ENCODE measurements around the gene HPGD.
A peak's percentile ranks its signal among the peaks of the same experiment; 100 is the strongest.

Gene HPGD

DNA sequence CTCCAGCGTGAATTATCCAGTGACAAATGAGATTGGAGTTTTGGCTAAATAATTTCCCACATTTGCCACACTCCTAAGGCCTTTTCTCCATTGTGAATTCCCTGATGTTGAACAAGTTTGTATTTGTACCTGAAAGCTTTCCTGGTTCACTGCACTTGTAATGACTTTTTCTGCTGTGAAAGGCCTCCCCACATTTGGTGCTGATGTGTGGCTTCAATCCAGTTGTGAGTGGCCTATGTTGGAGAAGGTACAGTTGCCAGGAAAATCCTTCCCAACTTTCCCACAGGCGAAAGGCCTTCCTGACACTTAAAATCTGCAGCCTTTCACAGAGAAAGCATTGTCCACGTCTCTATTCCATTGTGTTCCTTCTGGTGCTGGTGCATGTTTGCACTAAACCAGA lies 17.3 kb upstream of the HPGD start:
- no peak for DNase-seq
- no peak for TF ChIP-seq POLR2A (IDR thresholded peaks at IDR 0.05; ENCODE audit: low read length)
- TF ChIP-seq GATA1 (IDR thresholded peaks at IDR 0.05; ENCODE audit: low read depth, low read length), result no peak

DNA sequence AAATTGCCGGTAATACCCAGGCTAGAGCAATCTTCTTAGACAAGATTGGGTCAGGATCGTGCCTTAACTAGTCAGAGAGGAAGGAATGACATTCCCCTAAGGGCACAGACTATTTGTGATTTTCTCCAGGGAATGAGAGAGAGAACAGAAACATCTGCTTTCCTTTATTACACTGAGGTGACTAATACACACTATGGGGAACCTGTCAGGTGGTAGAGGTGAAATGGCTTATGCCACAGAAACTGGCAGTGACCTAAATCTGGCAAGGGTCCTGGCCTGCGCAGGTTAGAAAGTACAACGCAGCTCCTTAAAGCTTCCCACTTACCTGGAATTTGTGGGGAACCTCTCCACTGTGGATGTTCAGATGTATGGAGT lies 16.6 kb upstream of the HPGD start:
- TF ChIP-seq GATA1 (IDR thresholded peaks at IDR 0.05; ENCODE audit: low read depth, low read length) (no peak), POLR2A (IDR thresholded peaks at IDR 0.05; ENCODE audit: low read length) (no peak)
- no peak for DNase-seq

DNA sequence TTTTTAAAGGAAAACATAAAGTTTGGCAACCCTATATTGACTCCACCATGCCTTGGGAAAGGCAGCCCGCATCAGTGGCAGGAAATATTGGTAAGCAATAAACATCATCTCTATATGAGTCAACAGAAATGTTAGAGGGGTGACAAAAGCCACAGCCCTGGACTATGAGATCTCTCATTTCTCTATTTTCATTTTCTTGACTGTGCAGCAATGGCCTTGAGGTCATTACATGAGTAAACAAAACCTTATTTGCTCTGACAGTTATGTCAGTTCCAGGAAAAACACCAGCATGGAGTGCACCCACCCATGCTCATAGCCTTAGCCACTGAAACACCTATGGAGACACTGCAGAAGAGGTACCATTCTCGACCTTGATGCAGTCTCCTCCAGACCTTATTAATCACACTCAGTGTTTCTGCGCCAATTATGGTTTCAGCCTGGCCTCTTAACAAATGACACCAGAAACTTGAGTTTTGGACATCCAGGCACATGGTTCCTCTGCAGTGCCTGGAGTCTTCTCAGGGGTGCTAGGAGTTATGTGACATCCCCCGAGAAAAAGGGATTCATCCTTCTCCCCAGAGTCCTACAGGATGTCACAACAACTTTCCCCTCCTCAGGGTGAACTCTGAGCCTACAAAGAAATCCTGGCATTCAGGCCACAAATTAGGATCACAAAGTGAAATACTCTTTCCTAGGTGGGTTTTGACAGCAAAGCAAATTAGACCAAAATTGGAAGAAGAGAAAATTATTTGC lies 16.0 kb upstream of the HPGD start:
- peak in 1 of 2 experiments; percentile 25 for DNase-seq
- TF ChIP-seq POLR2A (IDR thresholded peaks at IDR 0.05; ENCODE audit: low read length) (no peak), GATA1 (IDR thresholded peaks at IDR 0.05; ENCODE audit: low read depth, low read length) (no peak)

DNA sequence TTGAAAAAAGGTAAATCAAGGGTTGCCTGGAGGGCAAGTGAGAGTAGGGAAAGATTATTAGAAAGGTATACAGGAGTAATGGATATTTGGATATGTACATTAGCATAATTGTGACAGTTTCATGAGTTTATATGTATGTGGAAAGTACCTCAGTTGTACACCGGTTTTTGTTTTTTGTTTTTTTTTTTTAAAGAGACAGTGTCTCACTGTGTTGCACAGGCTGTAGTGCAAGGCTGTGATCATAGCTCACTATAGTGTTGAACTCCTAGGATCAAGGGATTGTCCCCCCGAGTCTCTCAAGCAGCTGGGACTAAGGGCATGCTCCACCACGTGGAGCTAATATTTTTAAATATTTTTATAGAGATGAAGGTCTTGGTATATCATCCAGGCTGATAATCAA lies 15.3 kb upstream of the HPGD start:
- no peak for TF ChIP-seq POLR2A (IDR thresholded peaks at IDR 0.05; ENCODE audit: low read length)
- TF ChIP-seq GATA1 (IDR thresholded peaks at IDR 0.05; ENCODE audit: low read depth, low read length), result no peak
- no peak for DNase-seq

DNA sequence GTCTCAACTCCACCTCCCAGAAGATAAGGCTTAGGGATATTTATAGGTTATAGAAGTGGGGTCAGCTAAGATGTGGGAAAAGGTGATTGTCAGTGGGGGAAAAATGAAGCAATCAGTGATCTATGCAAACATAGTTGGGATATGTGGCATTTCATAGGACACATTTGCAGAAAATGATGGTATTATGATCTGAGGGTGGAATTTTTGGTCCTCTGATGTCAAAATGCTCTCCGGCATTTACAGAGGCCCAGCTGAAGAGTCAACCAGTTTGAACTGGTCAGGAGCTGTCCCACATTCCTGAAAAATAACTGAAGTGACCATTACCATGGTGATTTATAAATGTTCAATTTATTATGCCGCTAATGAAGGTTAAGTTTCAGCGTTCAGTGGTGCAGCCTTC lies 12.2 kb upstream of the HPGD start:
- TF ChIP-seq POLR2A (IDR thresholded peaks at IDR 0.05; ENCODE audit: low read length), result no peak
- TF ChIP-seq GATA1 (IDR thresholded peaks at IDR 0.05; ENCODE audit: low read depth, low read length), result no peak
- no peak for DNase-seq

DNA sequence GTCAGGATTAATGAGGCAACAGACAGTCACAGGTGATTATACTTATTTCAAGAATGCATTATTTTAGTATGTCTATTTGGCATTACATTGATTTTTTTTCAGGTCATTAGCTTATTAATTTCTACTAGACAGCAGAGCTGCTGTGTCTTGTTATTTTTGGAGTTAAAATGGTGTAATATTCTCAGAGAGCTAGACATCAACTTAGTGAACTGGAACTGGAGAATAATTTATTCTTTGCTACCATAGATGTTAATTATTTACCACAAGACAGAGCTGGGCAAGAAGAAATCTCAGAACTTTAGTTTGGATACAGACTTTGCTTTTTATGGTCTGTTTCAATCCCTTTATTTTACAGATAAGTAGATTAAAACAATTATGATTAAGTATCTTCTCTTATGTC lies 10.2 kb upstream of the HPGD start:
- no peak for TF ChIP-seq POLR2A (IDR thresholded peaks at IDR 0.05; ENCODE audit: low read length)
- TF ChIP-seq GATA1 (IDR thresholded peaks at IDR 0.05; ENCODE audit: low read depth, low read length), result no peak
- no peak for DNase-seq

DNA sequence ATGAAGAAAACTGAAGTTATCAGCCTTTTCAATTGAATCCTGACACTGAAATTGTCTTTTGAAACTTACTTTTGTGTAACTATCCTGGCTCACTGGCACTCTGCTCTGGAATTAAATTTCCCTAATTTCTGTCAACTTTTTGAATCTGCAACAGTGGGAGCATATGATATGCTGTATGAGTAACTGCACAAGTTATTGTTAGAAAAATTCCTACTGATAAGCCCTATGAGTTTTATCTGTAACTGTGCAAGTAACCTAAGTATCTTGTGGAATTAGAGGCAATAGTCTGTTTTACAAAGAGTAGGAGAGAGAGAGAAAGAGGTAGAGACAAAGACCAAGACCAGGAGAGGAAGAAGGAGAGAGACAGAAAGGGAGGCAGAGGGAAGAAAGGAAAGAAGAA lies 9.2 kb upstream of the HPGD start:
- no peak for DNase-seq
- TF ChIP-seq GATA1 (IDR thresholded peaks at IDR 0.05; ENCODE audit: low read depth, low read length), result no peak
- TF ChIP-seq POLR2A (IDR thresholded peaks at IDR 0.05; ENCODE audit: low read length), result no peak

DNA sequence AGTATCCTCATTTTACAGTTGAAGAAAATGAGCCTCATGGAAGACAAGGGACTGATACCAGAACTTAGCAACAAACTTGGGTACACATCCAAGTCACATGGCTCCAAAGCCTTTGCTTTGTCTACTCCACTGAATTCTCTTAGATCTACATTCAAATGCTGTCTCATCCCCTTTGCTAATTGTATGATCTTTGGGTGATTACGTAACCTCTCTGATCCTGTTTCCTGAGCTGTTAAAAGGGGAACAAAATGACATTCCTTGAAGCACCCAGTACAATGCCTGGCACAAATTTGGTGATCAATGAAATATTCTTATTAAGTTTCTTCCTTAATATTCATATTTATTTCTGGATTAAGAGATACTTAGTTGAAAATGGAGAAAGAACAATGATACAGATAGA lies 5.9 kb upstream of the HPGD start:
- TF ChIP-seq POLR2A (IDR thresholded peaks at IDR 0.05; ENCODE audit: low read length) (no peak), GATA1 (IDR thresholded peaks at IDR 0.05; ENCODE audit: low read depth, low read length) (no peak)
- DNase-seq, result peak in 1 of 2 experiments; percentile 28

DNA sequence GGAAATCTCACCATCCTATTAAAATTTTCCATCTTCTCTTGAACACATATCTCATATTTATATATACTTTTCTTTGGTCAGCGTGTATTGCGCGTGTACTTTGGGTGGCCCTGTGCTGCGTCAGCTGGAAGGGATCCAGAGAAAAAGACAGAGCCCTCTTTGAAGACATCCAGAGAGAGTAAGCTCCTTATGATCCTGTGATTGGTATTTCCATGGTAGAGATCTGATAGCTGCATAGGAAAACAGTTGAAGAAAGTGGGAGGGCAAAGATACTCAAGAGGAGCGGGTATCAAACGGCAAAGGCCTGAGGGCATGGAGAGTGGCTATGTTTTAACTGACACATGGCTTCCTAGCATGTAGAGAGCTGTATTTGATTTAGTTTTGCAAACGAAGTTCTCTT lies 4.4 kb upstream of the HPGD start:
- DNase-seq, result no peak
- no peak for TF ChIP-seq GATA1 (IDR thresholded peaks at IDR 0.05; ENCODE audit: low read depth, low read length)
- TF ChIP-seq POLR2A (IDR thresholded peaks at IDR 0.05; ENCODE audit: low read length), result no peak

DNA sequence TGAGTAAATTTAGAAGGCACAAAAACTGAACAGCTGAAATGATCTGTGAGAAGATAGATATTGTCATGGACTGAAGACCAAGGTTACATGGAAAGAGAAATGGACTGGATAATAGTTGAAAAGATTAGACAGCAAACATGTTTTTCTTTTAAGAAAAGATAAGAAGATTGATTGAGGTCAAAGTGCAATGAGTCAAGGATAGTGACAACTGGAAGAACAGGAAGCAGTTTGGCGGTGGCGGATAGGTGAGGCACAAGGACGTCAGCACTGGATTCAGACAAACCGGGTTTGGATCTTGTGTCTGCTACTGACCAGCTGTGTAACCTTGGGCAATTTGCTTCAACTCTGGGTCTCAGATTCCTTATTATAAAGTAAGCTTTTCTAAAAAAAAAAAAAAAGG lies 2.0 kb upstream of the HPGD start:
- peak; percentile 57 to 67 for DNase-seq
- no peak for TF ChIP-seq POLR2A (IDR thresholded peaks at IDR 0.05; ENCODE audit: low read length)

DNA sequence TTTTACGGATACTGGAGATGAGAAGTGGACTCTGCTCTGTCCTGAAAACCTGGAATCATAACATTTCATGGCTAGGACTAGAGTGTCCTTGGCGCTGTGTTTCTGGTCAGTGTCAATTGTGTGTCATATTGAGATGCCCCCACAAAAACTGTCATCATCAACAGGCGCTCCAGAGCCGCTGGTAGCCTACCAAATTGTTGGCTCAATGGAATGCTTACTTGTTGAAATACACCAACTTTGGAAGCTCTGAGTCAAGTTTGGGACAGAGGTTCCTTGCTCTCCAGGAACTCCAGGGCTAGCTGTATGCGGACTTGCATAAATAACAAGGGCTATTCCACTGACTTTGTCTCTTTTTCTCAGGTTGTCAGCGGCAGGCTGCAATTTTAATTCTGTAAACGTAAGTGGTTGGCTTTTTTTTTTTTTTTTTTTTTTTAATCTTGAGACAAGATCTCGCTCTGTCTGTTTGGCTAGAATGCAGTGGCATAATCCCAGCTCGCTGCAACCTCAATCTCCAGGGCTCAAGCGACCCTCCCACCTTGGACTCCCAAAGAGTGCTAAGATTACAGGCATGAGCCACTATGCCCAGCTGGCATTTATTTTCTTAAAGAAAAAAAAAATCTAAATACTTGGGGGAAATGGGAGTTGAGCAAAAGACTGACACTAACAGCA lies 871 bp upstream of the HPGD start:
- DNase-seq, result peak; percentile 75 to 78

DNA sequence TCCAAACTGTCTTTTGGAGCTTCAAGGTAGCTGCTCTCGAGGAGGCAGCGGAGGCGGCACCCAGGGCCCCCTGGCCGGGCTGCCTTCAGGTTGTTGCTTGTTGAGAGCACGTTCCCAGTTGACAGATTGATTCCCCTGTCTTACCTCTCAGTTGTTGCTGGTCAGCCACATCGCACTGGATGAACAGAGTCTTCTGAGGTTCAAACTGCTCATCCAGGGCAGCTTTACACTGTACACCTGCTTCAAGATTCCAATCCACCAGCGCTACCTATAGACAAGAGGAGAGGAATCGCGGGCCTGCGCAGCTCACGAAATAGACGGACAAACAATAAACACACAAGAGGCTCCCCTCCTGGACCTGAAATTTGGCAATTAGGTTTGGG lies 497 bp downstream of the HPGD start:
- TF ChIP-seq GATA1 (IDR thresholded peaks at IDR 0.05; ENCODE audit: low read depth, low read length) (no peak), POLR2A (IDR thresholded peaks at IDR 0.05; ENCODE audit: low read length) (no peak)
- DNase-seq, result peak; percentile 71 to 79

More for the DNA sequence above, 871 bp upstream of the HPGD start:
- TF ChIP-seq POLR2A (IDR thresholded peaks at IDR 0.05; ENCODE audit: low read length), result peak; percentile 15
- TF ChIP-seq GATA1 (IDR thresholded peaks at IDR 0.05; ENCODE audit: low read depth, low read length), result peak; percentile 71

DNA sequence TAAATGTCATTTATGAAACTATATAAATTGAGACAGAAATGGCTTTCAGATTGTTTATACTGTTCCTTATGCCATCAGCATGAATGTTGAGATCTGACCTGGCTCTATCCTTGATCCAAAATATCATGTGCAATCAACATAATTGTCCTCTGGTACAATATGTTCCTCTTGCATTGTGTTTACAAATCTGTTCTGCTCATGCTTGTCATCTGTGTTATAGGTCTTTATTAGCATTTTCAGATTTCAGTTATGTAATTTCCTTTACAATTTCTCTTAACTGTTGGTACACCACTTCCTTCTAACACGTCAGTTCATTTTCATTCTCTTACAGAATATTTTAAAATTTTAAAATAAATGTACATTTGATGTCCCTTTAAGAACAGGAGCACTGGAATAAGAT lies 1.6 kb downstream of the HPGD start:
- TF ChIP-seq GATA1 (IDR thresholded peaks at IDR 0.05; ENCODE audit: low read depth, low read length) (no peak), POLR2A (IDR thresholded peaks at IDR 0.05; ENCODE audit: low read length) (no peak)
- no peak for DNase-seq

DNA sequence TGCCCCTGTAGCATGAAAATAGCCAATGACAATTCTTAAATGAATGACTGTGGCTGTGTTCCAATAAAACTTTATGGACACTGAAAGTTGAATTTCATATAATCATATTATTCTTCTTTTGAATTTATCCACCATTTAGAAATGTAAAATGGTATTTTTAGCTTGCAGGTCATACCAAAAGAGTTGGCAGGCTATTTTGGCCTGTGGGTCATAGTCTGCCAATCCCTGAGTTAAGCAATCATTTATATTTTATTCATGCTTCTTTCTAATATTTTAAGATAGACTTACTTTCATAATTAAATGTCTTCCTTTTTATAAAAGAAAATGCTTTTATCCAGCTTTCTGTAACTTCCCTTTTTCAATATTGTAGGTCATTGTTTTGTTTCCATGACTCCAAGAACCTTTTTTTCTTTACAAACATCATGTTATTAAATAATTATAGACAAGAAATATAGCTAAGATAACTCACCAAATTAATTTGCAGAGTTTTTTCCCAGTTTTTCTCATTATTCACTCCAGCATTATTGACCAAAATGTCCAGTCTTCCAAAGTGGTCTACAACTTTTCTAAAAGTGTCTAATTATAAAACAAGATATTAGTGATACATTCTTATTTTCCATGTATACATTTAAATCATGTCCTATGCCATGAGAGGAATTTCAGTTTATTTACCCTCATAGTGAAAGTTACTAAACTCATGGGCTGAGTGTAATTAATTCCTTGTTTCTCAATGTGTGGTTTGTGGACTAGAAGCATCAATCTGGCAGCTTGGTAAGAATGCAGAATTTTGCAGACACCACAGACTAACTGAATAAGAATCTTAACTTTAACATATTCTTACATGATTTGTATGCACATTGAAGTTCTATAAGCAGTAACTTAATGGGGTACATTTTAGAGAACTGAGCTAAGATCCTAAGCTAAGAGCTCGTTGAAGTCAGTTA lies 4.5 kb downstream of the HPGD start:
- TF ChIP-seq GATA1 (IDR thresholded peaks at IDR 0.05; ENCODE audit: low read depth, low read length) (no peak), POLR2A (IDR thresholded peaks at IDR 0.05; ENCODE audit: low read length) (no peak)
- peak in 1 of 2 experiments; percentile 14 for DNase-seq

Measured in erythroblast (primary cell).